ENCODE data around the gene WDR93.

WDR93 gene

DNA sequence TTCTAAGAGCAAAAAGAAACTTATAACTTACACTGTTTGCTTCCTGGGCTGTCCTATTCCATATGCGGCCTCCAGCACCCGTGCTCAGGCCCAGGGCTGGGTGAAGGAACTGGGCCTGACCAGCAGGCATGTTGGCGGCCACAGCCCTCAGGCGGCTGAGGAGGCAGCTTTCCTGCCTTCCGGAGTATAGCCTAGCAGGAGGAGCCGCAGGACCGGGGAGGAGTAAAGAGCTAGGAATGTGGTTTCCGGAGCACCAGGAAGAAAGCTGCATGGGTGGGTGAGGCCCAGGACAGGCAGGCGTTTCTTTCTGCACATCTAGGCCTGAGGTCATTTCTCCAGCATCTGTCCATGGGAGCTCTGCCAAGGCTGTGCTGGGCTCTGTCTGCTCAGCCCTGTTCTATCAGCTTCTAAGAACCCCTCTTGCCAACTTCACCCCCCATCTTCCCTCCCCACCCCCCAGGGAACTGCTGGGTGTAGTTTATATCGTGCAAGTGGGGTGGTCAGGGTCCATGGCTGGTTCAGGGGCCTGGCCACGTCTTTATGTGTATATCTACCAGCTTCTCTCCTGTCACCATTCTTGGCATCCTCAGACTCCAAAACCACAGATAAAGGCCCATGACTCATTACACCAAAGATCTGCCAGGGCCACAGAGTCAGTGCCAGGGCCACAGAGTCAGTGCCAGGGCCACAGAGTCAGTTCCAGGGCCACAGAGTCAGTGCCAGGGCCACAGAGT, 27.6 kb upstream of the WDR93 start:
- no peak for DNase-seq

DNA sequence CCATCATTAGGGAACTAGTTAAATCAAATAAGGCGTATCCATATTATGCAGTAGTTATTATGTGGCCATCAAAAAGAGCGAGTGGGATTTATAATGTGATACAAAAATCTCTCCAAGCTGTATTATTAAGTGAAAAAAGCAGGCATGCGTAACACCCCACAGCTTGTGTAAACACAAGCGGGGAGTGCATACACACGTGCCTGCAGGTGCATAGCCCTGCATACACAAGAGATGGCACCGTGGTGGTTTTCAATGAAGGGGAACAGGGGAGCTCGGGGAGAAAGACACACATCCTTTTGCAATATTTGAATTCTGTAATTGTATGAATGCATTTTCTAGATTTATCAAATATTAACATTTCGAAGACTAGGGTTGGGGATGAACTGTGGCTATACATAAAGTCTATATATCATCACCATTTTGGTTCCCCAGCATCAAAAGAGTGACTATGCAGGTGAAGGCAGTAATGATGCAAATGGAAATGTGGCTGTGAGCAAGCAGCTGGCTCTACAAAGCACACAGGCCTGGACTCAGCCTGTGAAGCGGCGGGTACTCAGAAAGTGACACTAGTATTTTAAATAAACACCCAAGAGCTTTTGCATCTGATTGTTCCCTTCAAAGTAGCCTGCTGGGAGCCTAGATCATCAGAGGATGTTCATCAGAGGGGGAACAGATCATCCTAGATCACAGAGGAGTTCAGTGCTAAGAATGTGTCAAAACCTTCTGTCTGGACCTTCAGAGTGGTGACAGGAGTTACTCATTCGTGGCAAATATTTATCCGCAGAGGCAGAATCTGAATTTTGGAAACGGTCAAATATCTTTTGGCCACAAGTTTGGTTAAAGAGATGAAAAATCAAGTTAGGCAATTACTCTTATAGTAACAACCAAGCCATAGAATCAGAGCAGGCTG, 25.9 kb upstream of the WDR93 start:
- no peak for DNase-seq

- DNase-seq: no peak
These were observed 25.0 kb upstream of the WDR93 start for GRCh38 chr15:89665449-89666181.

DNA sequence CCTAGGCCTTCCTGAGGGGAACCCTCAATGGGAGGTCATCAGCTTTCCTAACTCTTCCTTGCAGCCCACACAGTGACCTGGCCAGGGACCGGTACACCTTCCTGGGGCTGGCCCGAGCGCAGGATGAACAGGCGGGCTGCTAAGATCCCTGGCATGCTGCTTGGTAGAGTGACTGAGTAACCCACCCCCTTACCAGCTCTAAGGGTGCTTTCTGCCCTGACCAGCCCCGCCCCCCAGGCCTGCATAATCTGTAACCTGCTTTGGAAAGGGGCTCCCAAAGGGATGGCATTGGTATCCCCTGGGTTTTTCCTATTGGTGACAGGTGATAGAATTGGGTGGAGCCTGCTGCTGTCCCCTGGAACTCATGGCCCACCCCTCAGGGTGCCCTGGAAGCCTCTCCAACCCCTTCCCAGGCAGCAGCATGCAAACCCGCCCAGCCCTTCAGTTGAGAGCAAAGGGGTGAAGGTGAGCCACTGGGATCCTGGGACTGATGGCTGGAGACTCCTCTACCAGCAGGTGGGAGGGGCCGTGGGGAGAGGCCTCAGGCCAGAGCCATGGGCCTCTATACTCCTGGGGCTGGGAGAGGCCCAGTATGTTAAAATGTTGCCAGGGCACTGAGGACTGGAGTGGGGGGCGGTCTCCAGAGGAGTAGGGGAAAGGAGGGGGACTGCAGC, 24.3 kb upstream of the WDR93 start:
- no peak for DNase-seq

GRCh38 chr15:89666858-89667705, 23.5 kb upstream of the WDR93 start:
- no peak for DNase-seq

DNA sequence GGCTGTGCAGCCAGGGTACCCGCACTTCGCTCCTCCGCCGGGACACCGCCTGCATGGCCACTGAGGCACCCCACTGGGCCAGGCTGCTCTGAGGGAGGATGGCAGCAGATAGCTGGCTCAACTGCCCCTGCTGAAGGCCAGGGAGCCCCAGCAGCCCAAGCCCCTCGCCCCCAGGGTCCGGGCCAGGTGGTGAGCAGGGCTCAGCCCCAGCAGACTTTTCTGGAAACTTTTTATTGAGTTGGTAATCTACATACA, 23.0 kb upstream of the WDR93 start:
- no peak for DNase-seq

GRCh38 chr15:89668171-89668570, 22.4 kb upstream of the WDR93 start:
- no peak for DNase-seq

DNA sequence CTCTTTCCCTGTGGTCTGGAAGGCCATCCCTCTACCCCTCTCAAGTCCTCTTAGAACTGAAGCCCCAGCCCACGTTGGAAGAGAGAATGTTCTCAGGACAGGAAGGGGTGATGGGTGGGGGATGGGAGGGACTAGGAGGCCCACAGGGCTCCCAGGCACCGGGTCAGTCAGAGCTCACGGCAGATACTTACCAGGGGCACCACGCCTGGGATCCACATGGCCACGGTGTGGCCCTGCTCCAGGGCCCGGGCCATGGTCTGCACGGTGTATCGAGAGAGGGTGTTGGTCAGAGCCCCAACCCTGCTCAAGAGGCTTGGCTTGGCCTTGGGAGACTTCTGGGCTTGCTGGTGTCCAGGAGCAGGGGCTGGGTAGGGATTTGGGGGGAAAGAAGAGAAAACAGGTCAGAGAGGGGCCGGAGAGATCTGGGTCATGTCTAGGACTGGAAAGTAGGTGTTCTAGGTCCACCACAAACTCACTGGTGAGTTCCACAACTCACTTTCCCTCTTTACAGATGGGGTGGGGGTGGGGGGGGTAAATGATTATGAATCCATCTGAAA, 21.2 kb upstream of the WDR93 start:
- no peak for DNase-seq

DNA sequence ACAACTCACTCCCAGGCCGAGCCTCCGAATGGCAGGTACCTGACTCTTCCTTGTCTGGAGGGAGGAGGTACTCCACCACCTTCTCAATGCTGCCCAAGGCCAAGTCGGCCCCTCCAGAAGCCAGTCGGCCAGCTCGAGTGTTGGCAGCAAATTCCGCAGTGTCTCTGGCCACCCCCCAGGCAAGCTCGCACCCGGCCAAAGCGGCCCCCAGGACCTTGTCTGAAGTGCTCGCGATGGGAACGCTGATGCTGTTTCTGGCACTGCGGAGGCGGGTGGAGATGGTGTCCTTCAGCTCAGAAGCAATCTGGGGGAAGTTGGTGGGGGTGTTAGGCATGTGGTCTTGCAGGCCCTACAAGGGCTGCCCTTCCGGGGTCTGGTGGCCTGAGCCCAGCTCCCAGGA, 20.7 kb upstream of the WDR93 start:
- no peak for DNase-seq

- DNase-seq: no peak
These were observed 19.5 kb upstream of the WDR93 start for GRCh38 chr15:89670971-89671560.

DNA sequence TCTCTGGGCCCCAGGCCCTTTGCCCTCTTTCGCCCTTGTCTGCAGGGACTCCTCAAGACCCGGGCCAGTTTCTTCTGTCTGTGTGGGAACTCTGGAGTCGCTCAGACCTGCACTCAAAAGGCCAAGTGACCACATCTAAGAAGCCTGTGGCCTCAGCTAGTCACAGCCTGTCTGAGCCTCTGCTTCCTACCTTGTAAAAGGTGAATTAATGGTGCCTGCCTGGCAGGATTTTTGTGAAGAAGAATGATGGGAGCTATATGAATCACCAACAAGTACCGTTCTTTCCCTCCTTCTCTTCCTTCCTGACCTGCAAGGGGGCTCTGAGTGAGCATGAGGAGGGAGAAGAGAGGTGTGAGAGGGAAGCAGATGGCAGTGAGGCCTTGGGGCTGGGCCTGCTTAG, 18.9 kb upstream of the WDR93 start:
- DNase-seq: no peak

- DNase-seq: no peak
These were observed 18.1 kb upstream of the WDR93 start for GRCh38 chr15:89672221-89673164.

DNA sequence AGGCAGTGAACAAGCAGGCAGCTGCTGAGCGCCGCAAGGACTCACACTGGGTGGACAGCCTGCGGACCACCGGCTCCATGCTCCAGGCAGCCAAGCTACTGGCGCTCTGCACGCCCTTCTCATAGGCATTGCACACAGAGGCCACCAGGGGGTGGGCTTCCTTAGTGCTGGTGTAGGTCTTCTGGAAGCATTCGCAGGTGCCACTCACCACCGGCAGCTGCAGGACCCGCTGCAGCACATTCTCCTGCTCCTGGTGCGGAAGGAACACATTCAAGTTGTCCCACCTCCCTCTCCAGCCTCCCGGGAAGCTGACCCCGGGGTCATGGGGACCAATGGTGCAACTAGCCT, 17.5 kb upstream of the WDR93 start:
- DNase-seq: no peak

- DNase-seq: no peak
These were observed 16.1 kb upstream of the WDR93 start for GRCh38 chr15:89674526-89674925.

DNA sequence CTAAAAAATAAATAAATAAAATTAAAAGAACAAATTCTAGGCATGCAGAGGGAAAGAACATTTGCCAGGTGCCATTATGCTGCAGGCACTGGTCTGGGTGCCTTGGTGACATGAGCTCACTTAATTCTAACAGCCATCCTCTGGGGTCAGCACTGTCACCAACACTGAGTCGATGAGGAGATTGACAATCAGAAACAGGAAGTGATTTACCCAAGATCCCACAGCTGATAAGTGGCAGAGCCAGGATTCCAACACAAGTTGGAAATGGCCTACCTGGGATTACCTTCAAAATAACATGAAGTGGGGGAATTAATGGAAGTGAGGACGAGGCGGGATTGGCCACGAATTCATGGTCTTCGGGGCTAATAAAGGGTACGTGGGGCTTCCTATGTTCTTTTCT, 15.0 kb upstream of the WDR93 start:
- no peak for DNase-seq

DNA sequence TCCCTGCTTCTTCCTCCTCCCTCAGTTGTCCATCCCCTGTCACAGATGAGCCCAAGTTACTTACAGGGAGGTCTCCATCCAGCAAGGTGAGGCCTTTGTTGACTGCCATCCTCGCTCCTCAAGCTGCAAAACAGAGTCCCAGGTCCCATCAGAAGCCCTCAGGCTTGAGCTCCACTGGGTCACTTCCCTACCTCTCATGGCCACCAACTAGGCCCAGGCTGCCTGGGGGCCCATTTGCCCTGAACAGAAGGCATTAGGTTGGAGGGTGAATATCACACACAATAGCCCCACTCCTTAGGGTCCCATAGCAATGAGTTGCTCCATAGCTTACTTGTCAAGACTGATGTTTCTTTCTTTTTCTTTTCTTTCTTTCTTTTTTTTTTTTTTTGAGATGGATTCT, 13.2 kb upstream of the WDR93 start:
- no peak for DNase-seq

DNA sequence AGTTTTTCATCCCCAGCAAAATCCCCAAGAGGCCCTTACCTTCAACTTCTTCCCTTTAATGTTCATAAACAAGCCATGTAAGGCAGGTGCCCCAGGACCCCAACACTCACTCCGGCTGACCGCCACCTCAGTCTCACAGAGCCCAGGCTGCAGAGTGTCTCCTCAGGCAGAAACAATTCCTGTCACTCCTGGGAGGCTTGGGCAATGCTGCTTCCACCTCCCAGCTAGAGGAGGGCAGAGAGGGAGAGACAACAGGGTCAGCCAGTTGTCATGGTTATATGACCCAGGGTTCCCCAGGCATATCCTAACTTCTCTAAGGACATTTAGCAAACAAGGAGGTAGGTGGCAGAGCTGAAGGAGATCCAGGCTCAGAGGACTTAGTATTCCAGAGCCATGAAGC, 11.4 kb upstream of the WDR93 start, which contains the start of gene PLIN1:
Gene PLIN1, minus strand, starts transcription at position 156 of the 400 bp plus-strand sequence. CDS start 1,878 bp downstream, outside the sequence.
- no peak for DNase-seq

GRCh38 chr15:89680282-89680873, 10.2 kb upstream of the WDR93 start:
- no peak for DNase-seq

DNA sequence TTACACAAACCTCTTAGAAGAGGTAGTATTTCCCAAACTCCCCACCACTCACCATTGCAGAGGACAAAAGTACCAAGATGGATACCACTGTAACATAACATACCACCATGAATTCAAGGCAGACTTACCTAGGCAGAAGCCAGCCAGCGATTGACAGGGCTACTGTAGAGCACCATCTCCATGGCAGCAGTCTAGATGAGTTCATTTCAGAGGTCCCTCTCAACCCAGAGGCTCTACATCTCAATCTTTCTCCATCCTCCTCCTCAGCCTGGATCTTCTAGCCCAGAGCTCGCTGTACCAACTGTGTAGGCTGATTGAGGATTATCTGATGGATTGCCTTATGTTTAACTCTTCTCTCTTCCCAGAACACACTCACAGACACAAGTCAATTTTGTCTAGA, 9.5 kb upstream of the WDR93 start:
- DNase-seq: no peak

DNA sequence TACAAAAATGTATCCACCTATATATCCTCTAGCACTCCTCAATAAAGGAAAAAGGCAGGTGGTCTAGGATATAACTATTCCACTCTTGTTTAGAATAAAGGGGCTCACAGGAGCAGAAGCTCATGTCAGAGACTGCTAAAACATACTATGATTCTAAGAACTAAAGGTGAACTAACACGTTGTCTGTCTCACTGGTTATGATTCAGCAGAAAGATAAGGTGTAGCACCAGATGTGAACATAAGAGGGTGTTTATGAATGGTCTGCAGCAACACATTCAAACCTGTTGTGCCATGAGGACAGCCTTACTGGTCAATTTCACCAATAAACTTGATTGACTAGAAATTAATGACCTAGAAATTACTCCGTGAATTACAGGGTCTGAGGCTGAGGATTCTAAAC, 4.6 kb upstream of the WDR93 start:
- no peak for DNase-seq
